Activated CD8-positive, alpha-beta memory T cell treated with anti-CD3 and anti-CD28 coated beads, Interleukin-2, amount 50 U/mL, for 4 hours (primary cell): Measurements from ENCODE around the gene JAGN1.
"Not testable (repeated sequence)": the region's sequence is repeated elsewhere in the genome, so short reads cannot be mapped to it uniquely, and the experiment has no call there.

Experiments used
- DNase-seq: peaks from one replicate; pipeline ENCODE4 v3.0.0-alpha.2; 2020

JAGN1 gene

DNA sequence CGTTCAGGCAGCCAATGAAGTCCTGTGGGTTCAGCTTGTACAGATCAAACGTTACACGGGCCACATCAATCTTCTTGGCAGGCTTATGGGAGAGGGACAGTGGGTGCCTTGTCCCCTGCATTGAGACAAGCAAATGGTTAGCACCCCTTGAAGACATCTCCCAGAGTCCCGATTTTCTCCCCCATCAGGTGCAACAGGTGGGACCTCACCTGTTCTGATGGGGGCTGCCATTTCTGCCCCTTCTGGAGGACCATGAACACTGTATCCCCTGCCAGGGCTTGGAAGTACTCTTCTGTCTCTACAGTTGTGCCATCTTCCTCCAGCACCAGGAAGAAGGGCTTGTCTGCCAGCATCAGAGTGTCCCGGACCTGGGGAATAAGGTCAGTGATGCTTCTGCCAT, 20.5 kb upstream of the JAGN1 start:
- no peak for DNase-seq

- DNase-seq = no peak
Observed at GRCh38 chr3:9870978-9871377, 19.4 kb upstream of the JAGN1 start.

- not testable (repeated sequence) for DNase-seq
Observed at GRCh38 chr3:9872067-9872466, 18.3 kb upstream of the JAGN1 start.

DNA sequence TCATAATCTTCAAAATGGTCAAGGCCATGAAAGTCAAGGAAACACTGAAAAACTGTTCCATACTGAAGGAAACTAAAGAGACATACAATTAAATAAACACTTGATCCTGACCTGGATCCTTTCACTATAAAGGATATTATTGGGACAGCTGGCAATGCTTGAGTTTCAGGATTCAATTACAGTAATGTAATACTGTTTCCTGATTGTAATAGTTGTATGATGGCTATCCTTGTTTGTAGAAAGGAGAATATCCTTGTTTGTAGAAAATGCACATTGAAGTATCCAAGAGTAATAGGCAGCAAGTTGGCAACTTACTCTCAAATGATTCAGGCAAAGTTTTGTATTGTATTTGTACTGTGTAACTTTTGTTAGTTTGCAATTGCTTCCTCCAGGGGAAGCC, 15.0 kb upstream of the JAGN1 start:
- no peak for DNase-seq

GRCh38 chr3:9876255-9876654, 14.2 kb upstream of the JAGN1 start:
- DNase-seq = not testable (repeated sequence)

- no peak for DNase-seq
Observed at GRCh38 chr3:9876991-9877390, 13.4 kb upstream of the JAGN1 start.

DNA sequence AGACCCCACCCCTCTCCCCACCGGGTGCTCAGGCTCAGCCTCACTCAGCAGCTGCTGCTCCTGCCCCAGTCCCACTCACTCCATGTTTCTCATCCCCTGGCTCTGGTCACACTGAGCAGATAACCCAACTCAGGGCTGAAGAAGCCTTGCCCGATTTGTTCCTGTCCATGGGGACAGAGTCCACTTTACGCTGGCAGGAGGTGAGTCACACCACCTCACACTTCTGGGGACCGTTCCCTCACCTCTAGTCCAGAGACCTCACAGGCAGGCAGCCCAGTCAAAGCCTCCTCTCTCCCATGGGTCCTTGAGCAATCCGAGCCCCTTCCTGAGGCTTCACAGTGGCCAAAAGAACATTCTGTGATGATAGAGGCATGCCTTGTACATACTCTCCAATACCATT, 11.7 kb upstream of the JAGN1 start:
- DNase-seq = no peak

DNA sequence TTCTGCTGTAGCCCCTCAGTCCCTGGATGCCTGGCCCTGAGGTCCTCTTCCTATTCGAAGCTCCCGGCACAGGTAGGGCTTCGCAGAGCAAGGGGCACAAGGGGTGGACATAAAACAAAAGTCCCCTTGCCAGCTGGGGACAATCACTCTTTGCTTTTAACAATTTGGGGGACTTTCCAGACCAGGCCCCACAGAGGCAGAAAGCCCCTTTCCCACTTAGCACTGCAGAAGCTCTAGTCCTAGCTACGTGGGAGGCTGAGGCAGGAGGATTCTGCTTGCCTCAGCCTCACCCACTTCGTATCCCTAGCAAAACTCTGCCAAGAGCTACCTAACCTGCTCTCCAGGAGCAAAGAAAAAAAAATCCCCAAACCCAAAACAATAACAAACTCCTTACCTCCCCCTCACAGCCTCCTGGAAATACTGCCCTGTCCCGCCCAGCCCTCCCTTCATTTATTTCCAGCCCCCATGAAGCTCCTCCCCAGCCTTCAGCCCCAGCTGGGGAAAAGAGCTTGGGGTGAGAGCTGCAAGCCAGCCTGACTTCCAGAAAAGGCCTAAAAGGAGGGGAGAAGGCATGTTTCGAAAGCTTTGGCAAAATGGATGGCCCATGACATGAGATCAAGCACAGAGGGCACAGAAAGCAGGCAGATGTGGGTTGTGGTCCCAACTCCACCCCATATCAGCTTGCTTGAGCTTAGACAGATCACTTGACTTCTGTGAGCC, 10.4 kb upstream of the JAGN1 start, which contains the start of gene CIDEC:
TSS of gene CIDEC (minus strand) at position 424 of the 720 bp plus-strand sequence. CDS start 1,767 bp downstream, outside the sequence.
- no peak for DNase-seq

DNA sequence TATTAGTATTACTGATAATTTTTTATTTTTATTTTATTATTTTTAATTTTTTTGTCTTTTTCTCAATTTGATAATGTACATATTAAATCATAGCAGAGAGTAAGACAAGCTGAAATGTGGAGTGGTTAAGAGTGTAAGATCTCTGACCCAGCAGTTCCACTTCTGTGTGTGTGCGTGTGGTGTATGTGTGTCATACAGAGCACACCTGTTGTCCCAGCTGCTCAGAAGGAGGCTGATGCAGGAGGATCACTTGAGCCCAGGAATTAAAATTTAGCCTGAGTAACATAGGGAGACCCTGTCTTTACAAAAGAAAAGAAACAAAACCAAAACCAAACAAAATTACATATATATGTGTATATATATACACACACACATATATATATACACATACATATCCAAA, 9.0 kb upstream of the JAGN1 start:
- DNase-seq = no peak

DNA sequence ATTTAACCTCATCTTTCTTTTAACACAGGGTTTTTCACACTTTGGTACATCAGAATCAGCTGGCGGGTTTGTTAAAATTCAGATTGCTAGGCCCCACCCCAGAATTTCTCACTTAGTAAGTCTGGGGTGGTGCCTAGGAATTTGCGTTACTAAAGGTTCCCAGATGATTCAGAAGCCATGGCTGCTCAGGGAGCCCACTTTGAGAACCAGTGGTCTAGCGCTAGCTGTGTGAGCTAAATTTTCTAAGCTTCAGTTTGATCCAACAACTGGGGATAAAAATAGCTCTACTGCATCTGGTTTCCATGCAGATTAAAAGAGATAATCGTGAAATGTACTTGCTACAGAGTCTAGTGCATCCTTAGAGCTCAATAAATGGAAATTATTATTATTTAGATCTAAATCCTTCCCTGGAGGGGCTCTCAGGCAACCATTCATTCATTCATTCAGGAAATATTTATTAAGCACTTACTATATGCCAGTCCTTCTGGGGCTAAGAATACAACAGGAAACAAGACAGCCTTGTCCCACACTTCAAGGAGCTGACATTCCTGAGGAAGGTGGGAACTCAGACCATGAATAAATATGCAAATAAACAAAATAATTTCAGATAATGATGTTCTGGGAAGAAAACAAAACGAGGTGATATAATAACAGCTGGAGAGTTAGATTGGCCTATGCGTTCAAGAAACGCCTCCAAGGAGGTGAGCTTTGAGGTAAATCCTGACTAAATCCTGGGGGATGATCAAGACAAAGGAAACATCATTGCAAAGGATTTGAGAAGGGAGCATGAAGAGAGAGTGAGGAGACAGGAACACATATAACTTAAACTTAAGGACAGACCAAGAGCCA, 6.5 kb upstream of the JAGN1 start:
- DNase-seq = no peak

- DNase-seq = no peak
Observed at GRCh38 chr3:9884555-9885165, 5.8 kb upstream of the JAGN1 start.

DNA sequence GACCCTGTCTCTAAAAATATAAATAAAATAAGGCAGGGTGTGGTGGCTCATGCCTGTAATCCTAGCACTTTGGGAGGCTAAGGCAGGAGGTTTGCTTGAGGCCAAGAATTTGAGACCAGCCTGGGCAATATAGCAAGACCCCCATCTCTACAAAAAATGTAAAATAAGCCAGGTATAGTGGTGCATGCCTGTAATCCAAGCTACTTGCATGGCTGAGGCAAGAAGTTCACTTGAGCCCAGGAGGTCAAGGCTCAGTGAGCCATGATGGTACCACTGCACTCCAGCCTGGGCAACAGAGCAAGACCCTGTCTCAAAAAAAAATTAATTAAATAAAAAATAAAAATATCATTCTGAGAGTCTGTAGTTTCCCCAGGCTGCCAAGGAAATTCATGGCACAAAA, 4.1 kb upstream of the JAGN1 start:
- no peak for DNase-seq

DNA sequence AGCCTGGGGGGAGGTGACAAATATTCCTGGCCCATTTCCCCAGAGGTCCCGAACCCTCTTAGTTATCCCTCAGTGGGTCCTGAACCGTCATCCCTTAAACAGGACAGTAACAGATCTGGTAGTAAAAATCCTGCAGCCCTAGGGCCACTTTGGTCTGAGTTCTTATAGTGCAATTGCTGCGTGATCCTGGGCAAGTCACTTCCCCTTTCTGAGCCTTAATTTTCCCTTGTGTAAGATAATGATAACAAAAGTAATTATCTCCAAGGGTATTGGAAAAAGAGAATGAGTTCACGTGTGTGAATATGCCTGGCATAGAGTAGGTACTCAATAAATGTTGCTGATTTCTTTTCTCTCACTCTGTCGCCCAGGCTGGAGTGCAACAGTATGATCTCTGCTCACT, 2.9 kb upstream of the JAGN1 start:
- DNase-seq = no peak

GRCh38 chr3:9888540-9888939, 1.9 kb upstream of the JAGN1 start:
- no peak for DNase-seq

- DNase-seq = no peak
Observed at GRCh38 chr3:9889405-9889804, 1.0 kb upstream of the JAGN1 start.

DNA sequence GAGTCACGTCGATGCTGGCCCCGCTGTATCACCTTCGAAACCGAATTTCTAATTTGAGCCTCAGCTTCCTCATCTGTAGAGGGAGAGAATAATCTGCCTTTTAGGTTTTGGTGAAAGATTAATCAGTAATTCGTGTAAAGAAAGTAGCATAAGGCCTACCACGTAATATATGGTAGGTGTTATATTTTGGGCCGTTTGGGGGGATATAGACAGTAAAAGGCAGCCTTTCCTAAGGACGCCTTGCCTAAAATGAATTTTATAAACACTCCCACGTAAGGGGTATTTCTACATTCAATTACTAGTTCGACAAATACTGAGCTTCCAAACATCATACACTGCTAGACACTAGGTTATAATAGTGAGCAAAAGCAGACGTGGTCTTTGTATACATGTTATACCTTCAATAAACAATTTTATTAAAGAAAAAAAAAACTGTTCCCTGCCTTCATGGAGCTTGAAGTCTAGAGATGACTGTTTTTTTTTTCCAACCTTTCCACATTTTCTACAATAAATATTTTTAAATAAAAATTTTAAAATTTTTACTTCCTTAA, 737 bp downstream of the JAGN1 start:
- DNase-seq = no peak

DNA sequence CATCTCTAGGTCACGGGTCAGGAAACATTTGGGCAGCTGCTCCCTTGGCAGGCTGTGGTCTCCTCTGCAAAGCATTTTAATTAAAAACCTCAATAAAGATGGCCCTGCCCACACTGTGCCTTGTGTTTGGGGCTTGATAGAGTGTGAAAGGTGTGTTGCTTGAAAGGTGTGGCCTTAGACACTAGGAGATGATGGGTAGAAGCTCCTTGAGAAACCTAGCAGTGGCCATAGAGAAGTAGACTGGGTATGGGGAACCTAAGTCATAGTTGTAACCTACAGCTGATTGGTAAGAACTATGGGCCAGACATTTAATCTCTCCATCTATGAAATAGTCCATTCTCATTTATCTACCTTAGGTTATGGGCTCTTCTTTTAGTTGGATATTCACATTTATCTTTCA, 3.3 kb downstream of the JAGN1 start:
- DNase-seq = no peak

DNA sequence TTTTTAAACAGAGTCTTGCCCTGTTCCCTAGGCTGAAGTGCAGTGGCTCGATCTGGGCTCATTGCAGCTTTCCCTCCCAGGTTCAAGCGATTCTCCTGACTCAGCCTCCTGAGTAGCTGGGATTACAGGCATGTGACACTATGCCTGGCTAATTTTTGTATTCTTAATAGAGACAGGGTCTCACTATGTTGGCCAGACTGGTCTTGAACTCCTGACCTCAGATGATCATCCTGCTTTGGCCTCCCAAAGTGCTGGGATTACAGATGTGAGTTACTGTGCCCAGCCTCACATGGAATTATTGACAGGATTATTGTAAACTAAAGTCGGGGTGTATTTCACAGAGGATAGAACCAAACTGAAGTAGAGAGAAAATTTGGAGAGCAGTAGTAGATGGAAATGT, 5.3 kb downstream of the JAGN1 start:
- not testable (repeated sequence) for DNase-seq

GRCh38 chr3:9896755-9897407, 6.5 kb downstream of the JAGN1 start:
- DNase-seq = not testable (repeated sequence)

GRCh38 chr3:9897408-9898372, 7.3 kb downstream of the JAGN1 start:
- no peak for DNase-seq

GRCh38 chr3:9898467-9899241, 8.2 kb downstream of the JAGN1 start:
- no peak for DNase-seq
